Gastrocnemius medialis (tissue), 4 donors: ENCODE results near the gene ZWILCH.

Source experiments
- POLR2A ChIP-seq, 2 donors: fragments of 450-650 bp; IDR thresholded peaks; one replicate each; pipeline ENCODE4 v1.6.1; 2017; ENCODE audit warnings: antibody characterized with exemption in 2 of 2, mild to moderate bottlenecking in 2 of 2, moderate library complexity in 2 of 2
- TF ChIP-seq, protein P1 (sequence below), 5 experiments: fragments of 450-650 bp in 3 of 5; fragments of 200-600 bp in 2 of 5; sonication (generic) in 2 of 5; IDR thresholded peaks in 4 of 5; conservative IDR thresholded peaks in 1 of 5; 1 replicate in 4 of 5; 2 replicates in 1 of 5; pipeline ENCODE4 v1.5.1; 2016 to 2019; ENCODE audit warnings: antibody characterized with exemption in 5 of 5, mild to moderate bottlenecking in 3 of 5, moderate library complexity in 3 of 5

DNA sequence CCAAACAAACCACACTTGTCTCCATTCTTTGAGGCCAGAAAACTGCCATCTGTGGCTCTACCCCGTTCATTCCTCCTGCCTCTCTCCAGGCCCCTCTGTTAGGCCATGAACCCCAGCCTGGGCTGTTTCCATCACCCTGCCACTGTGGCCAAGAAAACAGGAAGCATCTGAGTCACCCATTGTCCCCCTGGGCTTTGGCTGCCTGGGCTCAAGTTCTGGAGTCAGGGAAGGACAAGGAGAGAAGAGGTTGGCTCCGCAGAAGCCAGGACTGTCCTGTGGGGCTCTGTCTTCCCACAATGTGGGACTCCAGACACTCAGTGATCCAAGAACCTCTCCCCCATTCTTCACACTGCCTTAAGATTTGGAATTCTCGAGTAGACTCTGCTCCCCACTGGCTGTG is 75.5 kb downstream of the ZWILCH start:
- TF ChIP-seq, protein P1, sequence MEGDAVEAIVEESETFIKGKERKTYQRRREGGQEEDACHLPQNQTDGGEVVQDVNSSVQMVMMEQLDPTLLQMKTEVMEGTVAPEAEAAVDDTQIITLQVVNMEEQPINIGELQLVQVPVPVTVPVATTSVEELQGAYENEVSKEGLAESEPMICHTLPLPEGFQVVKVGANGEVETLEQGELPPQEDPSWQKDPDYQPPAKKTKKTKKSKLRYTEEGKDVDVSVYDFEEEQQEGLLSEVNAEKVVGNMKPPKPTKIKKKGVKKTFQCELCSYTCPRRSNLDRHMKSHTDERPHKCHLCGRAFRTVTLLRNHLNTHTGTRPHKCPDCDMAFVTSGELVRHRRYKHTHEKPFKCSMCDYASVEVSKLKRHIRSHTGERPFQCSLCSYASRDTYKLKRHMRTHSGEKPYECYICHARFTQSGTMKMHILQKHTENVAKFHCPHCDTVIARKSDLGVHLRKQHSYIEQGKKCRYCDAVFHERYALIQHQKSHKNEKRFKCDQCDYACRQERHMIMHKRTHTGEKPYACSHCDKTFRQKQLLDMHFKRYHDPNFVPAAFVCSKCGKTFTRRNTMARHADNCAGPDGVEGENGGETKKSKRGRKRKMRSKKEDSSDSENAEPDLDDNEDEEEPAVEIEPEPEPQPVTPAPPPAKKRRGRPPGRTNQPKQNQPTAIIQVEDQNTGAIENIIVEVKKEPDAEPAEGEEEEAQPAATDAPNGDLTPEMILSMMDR (IDR thresholded peaks at IDR 0.05 in 4 of 5, conservative IDR thresholded peaks at IDR 0.05 in 1 of 5), result no peak
- TF ChIP-seq POLR2A (IDR thresholded peaks at IDR 0.05), result no peak
